B cell (primary cell): ENCODE data around the gene LTB.

Experiments
- CTCF ChIP-seq: fragments of 200-600 bp; IDR thresholded peaks from one replicate; pipeline ENCODE4 v1.8.0; 2022; ENCODE audit warnings: antibody characterized with exemption, mild to moderate bottlenecking
- EZH2 ChIP-seq: IDR thresholded peaks from 2 replicates; pipeline ENCODE4 v1.6.1; 2012; ENCODE audit warnings: borderline replicate concordance, low read depth, mild to moderate bottlenecking, moderate library complexity, low read length; ENCODE audit not compliant: insufficient read depth, poor library complexity, severe bottlenecking

GRCh38 chr6:31540640-31541039, 41.6 kb downstream of the LTB start:
- TF ChIP-seq CTCF (no peak), EZH2 (no peak)
